Measurements from ENCODE around the gene PLEKHH2.
"Not testable (repeated sequence)": the region's sequence is repeated elsewhere in the genome, so short reads cannot be mapped to it uniquely, and the experiment has no call there.

The PLEKHH2 gene

GRCh38 chr2:43642363-43642762 lies 5.3 kb downstream of the PLEKHH2 start:
- FAIRE-seq: no peak

GRCh38 chr2:43643680-43644079 lies 6.6 kb downstream of the PLEKHH2 start:
- FAIRE-seq: no peak

GRCh38 chr2:43648994-43649701 lies 12.1 kb downstream of the PLEKHH2 start:
- FAIRE-seq: no peak

- FAIRE-seq: no peak
Observed at GRCh38 chr2:43653506-43653905, 16.4 kb downstream of the PLEKHH2 start.

- no peak for FAIRE-seq
Observed at GRCh38 chr2:43657241-43657640, 20.2 kb downstream of the PLEKHH2 start.

- no peak for FAIRE-seq
Observed at GRCh38 chr2:43675646-43676321, 38.7 kb downstream of the PLEKHH2 start.

GRCh38 chr2:43676322-43677050 lies 39.4 kb downstream of the PLEKHH2 start, which contains the start of gene C1GALT1C1L:
Gene C1GALT1C1L (minus strand): TSS chr2:43676429. CDS start chr2:43676322, 107 bp downstream.
- no peak for FAIRE-seq

- not testable (repeated sequence) for FAIRE-seq
Observed at GRCh38 chr2:43677783-43678182, 40.7 kb downstream of the PLEKHH2 start.

GRCh38 chr2:43685357-43685756 lies 48.3 kb downstream of the PLEKHH2 start:
- FAIRE-seq: no peak

- FAIRE-seq: no peak
Observed at GRCh38 chr2:43689999-43690398, 52.9 kb downstream of the PLEKHH2 start.

- no peak for FAIRE-seq
Observed at GRCh38 chr2:43692428-43692994, 55.5 kb downstream of the PLEKHH2 start.

- not testable (repeated sequence) for FAIRE-seq
Observed at GRCh38 chr2:43698140-43698539, 61.1 kb downstream of the PLEKHH2 start.

GRCh38 chr2:43699761-43700160 lies 62.7 kb downstream of the PLEKHH2 start:
- no peak for FAIRE-seq

- FAIRE-seq: no peak
Observed at GRCh38 chr2:43701111-43701510, 64.1 kb downstream of the PLEKHH2 start.

- FAIRE-seq: no peak
Observed at GRCh38 chr2:43707255-43708015, 70.4 kb downstream of the PLEKHH2 start.

- no peak for FAIRE-seq
Observed at GRCh38 chr2:43708178-43708577, 71.1 kb downstream of the PLEKHH2 start.

GRCh38 chr2:43708891-43709290 lies 71.8 kb downstream of the PLEKHH2 start:
- FAIRE-seq: no peak

- FAIRE-seq: no peak
Observed at GRCh38 chr2:43710866-43711265, 73.8 kb downstream of the PLEKHH2 start.

- no peak for FAIRE-seq
Observed at GRCh38 chr2:43714164-43714563, 77.1 kb downstream of the PLEKHH2 start.

- FAIRE-seq: no peak
Observed at GRCh38 chr2:43715300-43716098, 78.4 kb downstream of the PLEKHH2 start.

GRCh38 chr2:43717322-43717721 lies 80.3 kb downstream of the PLEKHH2 start:
- FAIRE-seq: no peak

Measured in G401.6 (cell line).